ENCODE measurements around the gene ERBB4.

Gene ERBB4

GRCh38 chr2:212392544-212392943 is 146.1 kb downstream of the ERBB4 start (continued):
- TF ChIP-seq, protein P1, sequence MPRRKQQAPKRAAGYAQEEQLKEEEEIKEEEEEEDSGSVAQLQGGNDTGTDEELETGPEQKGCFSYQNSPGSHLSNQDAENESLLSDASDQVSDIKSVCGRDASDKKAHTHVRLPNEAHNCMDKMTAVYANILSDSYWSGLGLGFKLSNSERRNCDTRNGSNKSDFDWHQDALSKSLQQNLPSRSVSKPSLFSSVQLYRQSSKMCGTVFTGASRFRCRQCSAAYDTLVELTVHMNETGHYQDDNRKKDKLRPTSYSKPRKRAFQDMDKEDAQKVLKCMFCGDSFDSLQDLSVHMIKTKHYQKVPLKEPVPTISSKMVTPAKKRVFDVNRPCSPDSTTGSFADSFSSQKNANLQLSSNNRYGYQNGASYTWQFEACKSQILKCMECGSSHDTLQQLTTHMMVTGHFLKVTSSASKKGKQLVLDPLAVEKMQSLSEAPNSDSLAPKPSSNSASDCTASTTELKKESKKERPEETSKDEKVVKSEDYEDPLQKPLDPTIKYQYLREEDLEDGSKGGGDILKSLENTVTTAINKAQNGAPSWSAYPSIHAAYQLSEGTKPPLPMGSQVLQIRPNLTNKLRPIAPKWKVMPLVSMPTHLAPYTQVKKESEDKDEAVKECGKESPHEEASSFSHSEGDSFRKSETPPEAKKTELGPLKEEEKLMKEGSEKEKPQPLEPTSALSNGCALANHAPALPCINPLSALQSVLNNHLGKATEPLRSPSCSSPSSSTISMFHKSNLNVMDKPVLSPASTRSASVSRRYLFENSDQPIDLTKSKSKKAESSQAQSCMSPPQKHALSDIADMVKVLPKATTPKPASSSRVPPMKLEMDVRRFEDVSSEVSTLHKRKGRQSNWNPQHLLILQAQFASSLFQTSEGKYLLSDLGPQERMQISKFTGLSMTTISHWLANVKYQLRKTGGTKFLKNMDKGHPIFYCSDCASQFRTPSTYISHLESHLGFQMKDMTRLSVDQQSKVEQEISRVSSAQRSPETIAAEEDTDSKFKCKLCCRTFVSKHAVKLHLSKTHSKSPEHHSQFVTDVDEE (CRISPR knock-in tag; IDR thresholded peaks at IDR 0.05) = no peak

DNA sequence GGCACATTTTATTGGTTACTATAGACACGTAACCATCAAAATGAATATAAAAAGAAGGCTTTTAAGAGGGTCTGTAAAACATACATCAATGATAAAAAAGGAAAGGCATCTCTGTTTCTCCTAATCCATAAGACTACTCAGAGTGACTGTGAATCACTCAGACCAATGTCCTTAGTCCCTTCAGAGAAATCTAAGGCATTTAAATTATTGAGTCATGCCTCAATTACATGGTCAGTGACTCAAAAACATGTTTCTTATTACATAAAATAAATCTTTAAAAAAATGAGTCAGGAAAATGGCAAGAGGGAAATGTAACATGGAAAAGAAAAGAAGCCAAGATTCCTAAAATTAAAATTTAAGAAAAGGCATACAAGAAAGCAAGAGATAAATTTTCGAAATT is 146.6 kb downstream of the ERBB4 start:
- TF ChIP-seq ZFP30 (CRISPR knock-in tag; IDR thresholded peaks at IDR 0.05) (no peak), PPARA (CRISPR knock-in tag; IDR thresholded peaks at IDR 0.05; ENCODE audit: borderline replicate concordance) (no peak), TOX (CRISPR knock-in tag; IDR thresholded peaks at IDR 0.05; ENCODE audit: borderline replicate concordance) (no peak), ESRRG (CRISPR knock-in tag; IDR thresholded peaks at IDR 0.05) (no peak), ZFP3 (CRISPR knock-in tag; IDR thresholded peaks at IDR 0.05) (no peak), ISL1 (CRISPR knock-in tag; IDR thresholded peaks at IDR 0.05) (no peak; the same call in 1 of the 2 replicates), ZNF565 (CRISPR knock-in tag; conservative IDR thresholded peaks at IDR 0.05; ENCODE audit: low read depth) (no peak), ARNTL (CRISPR knock-in tag; IDR thresholded peaks at IDR 0.05; ENCODE audit: borderline replicate concordance, low read depth) (no peak), RARB (CRISPR knock-in tag; IDR thresholded peaks at IDR 0.05) (no peak), CSRNP3 (CRISPR knock-in tag; IDR thresholded peaks at IDR 0.05) (no peak), OSR1 (CRISPR knock-in tag; IDR thresholded peaks at IDR 0.05) (no peak), BACH2 (CRISPR knock-in tag; IDR thresholded peaks at IDR 0.05; ENCODE audit: borderline replicate concordance) (no peak), TCF4 (CRISPR knock-in tag; IDR thresholded peaks at IDR 0.05; ENCODE audit: borderline replicate concordance) (no peak), ZNF8 (CRISPR knock-in tag; IDR thresholded peaks at IDR 0.05) (no peak), ZNF70 (CRISPR knock-in tag; IDR thresholded peaks at IDR 0.05) (no peak), CSDC2 (CRISPR knock-in tag; IDR thresholded peaks at IDR 0.05) (no peak), ZC3H10 (CRISPR knock-in tag; IDR thresholded peaks at IDR 0.05) (no peak)
- TF ChIP-seq, protein P2, sequence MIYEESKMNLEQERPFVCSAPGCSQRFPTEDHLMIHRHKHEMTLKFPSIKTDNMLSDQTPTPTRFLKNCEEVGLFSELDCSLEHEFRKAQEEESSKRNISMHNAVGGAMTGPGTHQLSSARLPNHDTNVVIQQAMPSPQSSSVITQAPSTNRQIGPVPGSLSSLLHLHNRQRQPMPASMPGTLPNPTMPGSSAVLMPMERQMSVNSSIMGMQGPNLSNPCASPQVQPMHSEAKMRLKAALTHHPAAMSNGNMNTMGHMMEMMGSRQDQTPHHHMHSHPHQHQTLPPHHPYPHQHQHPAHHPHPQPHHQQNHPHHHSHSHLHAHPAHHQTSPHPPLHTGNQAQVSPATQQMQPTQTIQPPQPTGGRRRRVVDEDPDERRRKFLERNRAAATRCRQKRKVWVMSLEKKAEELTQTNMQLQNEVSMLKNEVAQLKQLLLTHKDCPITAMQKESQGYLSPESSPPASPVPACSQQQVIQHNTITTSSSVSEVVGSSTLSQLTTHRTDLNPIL (CRISPR knock-in tag; IDR thresholded peaks at IDR 0.05; ENCODE audit: low read depth) = no peak
- TF ChIP-seq, protein P1 (CRISPR knock-in tag; IDR thresholded peaks at IDR 0.05) = no peak
- ATAC-seq = peak; percentile 92

DNA sequence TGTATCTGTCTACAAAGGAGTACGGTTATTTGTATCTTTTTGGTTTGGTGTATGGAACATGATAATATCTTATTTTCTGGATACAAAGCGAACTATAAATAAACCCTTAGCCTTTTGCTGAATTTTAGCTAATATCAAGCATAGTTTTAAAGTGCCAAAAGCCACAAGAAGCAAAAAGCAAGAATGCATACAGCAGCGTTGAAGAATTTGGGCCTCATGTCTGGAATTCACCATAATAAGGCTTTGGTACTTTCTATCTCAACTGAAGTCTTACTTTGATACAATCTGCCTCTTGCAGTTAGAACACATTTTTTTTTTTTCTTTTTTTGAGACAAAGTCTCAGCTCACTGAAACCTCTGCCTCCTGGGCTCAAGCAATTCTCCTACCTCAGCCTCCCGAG is 151.5 kb downstream of the ERBB4 start:
- TF ChIP-seq, protein P1 (CRISPR knock-in tag; IDR thresholded peaks at IDR 0.05) = no peak
- TF ChIP-seq TCF4 (CRISPR knock-in tag; IDR thresholded peaks at IDR 0.05; ENCODE audit: borderline replicate concordance) = no peak
- no peak for TF ChIP-seq CSDC2 (CRISPR knock-in tag; IDR thresholded peaks at IDR 0.05)
- TF ChIP-seq BACH2 (CRISPR knock-in tag; IDR thresholded peaks at IDR 0.05; ENCODE audit: borderline replicate concordance) = no peak
- TF ChIP-seq, protein P3, sequence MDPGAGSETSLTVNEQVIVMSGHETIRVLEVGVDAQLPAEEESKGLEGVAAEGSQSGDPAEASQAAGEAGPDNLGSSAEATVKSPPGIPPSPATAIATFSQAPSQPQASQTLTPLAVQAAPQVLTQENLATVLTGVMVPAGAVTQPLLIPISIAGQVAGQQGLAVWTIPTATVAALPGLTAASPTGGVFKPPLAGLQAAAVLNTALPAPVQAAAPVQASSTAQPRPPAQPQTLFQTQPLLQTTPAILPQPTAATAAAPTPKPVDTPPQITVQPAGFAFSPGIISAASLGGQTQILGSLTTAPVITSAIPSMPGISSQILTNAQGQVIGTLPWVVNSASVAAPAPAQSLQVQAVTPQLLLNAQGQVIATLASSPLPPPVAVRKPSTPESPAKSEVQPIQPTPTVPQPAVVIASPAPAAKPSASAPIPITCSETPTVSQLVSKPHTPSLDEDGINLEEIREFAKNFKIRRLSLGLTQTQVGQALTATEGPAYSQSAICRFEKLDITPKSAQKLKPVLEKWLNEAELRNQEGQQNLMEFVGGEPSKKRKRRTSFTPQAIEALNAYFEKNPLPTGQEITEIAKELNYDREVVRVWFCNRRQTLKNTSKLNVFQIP (CRISPR knock-in tag; IDR thresholded peaks at IDR 0.05; ENCODE audit: borderline replicate concordance, low read depth) = no peak
- TF ChIP-seq SNAI2 (CRISPR knock-in tag; IDR thresholded peaks at IDR 0.05) = no peak
- no peak for TF ChIP-seq ARNTL (CRISPR knock-in tag; IDR thresholded peaks at IDR 0.05; ENCODE audit: borderline replicate concordance, low read depth)
- no peak for TF ChIP-seq GLIS3 (CRISPR knock-in tag; IDR thresholded peaks at IDR 0.05)
- TF ChIP-seq, protein P4, sequence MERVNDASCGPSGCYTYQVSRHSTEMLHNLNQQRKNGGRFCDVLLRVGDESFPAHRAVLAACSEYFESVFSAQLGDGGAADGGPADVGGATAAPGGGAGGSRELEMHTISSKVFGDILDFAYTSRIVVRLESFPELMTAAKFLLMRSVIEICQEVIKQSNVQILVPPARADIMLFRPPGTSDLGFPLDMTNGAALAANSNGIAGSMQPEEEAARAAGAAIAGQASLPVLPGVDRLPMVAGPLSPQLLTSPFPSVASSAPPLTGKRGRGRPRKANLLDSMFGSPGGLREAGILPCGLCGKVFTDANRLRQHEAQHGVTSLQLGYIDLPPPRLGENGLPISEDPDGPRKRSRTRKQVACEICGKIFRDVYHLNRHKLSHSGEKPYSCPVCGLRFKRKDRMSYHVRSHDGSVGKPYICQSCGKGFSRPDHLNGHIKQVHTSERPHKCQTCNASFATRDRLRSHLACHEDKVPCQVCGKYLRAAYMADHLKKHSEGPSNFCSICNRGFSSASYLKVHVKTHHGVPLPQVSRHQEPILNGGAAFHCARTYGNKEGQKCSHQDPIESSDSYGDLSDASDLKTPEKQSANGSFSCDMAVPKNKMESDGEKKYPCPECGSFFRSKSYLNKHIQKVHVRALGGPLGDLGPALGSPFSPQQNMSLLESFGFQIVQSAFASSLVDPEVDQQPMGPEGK (CRISPR knock-in tag; IDR thresholded peaks at IDR 0.05; ENCODE audit: borderline replicate concordance) = no peak
- TF ChIP-seq ZNF70 (CRISPR knock-in tag; IDR thresholded peaks at IDR 0.05) = no peak
- no peak for ATAC-seq

Measured in SK-N-SH treated with all-trans-retinoic acid at 6 μM for 48 hours (cell line).